Retinal pigment epithelial cell (primary cell): Measurements from ENCODE around the gene SLC44A5.

ENCODE experiments used
- DNase-seq: peaks from one replicate; pipeline ENCODE4 v3.0.0-alpha.2; 2010; ENCODE audit warnings: low read depth
- H3K4me3 ChIP-seq: 2 replicates; pipeline ENCODE4 v1.5.1; 2011; ENCODE audit warnings: mild to moderate bottlenecking, low read length, control low read depth, moderate library complexity
- CTCF ChIP-seq: conservative IDR thresholded peaks from 2 replicates; pipeline ENCODE4 v1.5.1; 2011; ENCODE audit warnings: low read depth, low read length, control low read depth, inconsistent platforms

SLC44A5 gene

GRCh38 chr1:75312620-75313019, 298.3 kb downstream of the SLC44A5 start:
- DNase-seq, result no peak
- no peak overlapping the region for H3K4me3 ChIP-seq
- no peak for TF ChIP-seq CTCF

- no peak for DNase-seq
- H3K4me3 ChIP-seq, result no peak overlapping the region
- no peak for TF ChIP-seq CTCF
Measured at GRCh38 chr1:75310067-75310466, 300.8 kb downstream of the SLC44A5 start.

- no peak for DNase-seq
- H3K4me3 ChIP-seq, result no peak overlapping the region
- no peak for TF ChIP-seq CTCF
Measured at GRCh38 chr1:75308365-75308764, 302.5 kb downstream of the SLC44A5 start.

GRCh38 chr1:75305061-75305460, 305.9 kb downstream of the SLC44A5 start:
- peak; percentile 33 for DNase-seq
- TF ChIP-seq CTCF, result no peak
- no peak overlapping the region for H3K4me3 ChIP-seq

- no peak for DNase-seq
- H3K4me3 ChIP-seq, result no peak overlapping the region
- TF ChIP-seq CTCF, result no peak
Measured at GRCh38 chr1:75293270-75293669, 317.6 kb downstream of the SLC44A5 start.

- H3K4me3 ChIP-seq, result no peak overlapping the region
- TF ChIP-seq CTCF, result no peak
- DNase-seq, result no peak
Measured at GRCh38 chr1:75292013-75292412, 318.9 kb downstream of the SLC44A5 start.

- no peak for TF ChIP-seq CTCF
- no peak for DNase-seq
- no peak overlapping the region for H3K4me3 ChIP-seq
Measured at GRCh38 chr1:75276385-75276784, 334.5 kb downstream of the SLC44A5 start.
